ENCODE results near the gene CFAP91. TPM values are rescaled to one million over a fixed set of nuclear protein-coding genes. Genes with fewer than 3 reads are reported as not detected.
"Not testable (repeated sequence)": the region's sequence is repeated elsewhere in the genome, so short reads cannot be mapped to it uniquely, and the experiment has no call there.

CFAP91 gene
- total RNA-seq, 1 donor from 2014 or later: not detected

DNA sequence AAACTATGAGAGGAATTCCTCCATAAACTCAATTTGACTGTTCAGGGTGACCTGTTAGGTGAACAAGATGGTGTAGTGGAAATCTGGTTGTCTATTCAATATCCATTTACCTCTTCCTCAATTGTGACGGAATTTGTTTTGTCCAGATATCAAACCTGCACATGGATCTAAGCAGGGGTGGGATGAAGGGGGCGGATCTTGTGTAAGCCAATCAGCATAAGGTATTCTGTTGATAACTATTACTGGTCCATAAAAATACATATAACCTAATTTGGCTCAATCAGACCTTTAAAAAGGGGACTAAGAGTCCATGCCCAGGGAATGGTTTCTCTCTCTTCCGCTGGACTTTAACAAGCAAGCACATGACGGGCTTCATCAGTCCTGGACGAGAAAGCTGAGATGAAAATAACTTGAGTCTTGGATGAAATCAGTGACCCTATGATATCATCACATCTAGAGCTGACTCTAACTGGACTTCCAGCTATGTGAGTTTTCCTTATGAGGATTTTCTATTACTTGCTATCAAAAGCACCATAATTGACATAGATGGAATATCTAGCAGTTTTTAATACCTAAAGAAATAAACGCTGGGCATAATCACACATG lies 36.8 kb upstream of the CFAP91 start:
- Mint-ChIP-seq H3K4me1 (ENCODE audit: low read depth) (peaks cover 8% of the 10 kb centered on the region), H3K9me3 (no peaks in the 10 kb centered on the region)
- intact Hi-C loops (cut with micrococcal nuclease): no loop called here

DNA sequence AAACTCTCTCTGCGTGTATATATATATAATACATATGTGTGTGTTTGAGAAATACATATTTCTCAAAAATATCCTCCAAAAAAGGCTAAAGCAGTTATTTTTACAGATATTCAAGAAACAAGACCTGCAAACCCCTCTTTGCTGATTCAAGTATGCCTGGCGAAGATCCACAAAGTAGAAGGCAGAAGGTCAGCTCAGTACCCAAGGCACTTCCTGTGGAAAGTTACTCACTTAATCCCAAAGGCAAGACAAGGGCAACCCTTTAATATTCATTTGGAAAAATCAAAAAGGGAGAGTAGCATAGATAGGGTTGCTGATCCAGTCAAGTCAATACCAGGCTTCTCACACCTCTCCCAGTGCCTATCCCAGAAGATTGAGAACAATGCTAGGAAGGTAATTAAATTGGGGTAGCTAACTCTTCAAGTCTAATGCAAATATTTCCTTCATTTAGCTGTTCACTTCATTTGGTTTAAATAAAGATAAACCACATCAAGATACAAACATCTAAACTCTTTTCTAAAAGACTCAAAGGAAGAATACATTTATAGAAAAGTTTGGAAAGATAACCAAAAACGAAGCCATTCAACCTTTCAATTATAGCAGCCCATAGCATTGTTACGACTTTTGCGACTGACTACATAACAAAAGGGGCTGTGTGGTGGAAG lies 32.8 kb upstream of the CFAP91 start:
- H3K9me3 Mint-ChIP-seq: no peaks in the 10 kb centered on the region
- no peak overlapping the region for H3K27ac Mint-ChIP-seq
- no peaks in the 10 kb centered on the region for H3K27me3 Mint-ChIP-seq (ENCODE audit: low read depth)
- no peak for DNase-seq (ENCODE audit: low spot score)
- peaks cover 17% of the 10 kb centered on the region for H3K4me1 Mint-ChIP-seq (ENCODE audit: low read depth)
- H3K4me3 Mint-ChIP-seq (ENCODE audit: low read depth): no peak overlapping the region
- peaks cover 57% of the 10 kb centered on the region for H3K36me3 Mint-ChIP-seq (ENCODE audit: low read depth)
- intact Hi-C loops (cut with micrococcal nuclease): loop anchor here (10.0 kb wide), 1 partner anchor 425 kb away; the partner anchor contains the start of gene GSK3B

More for the DNA sequence above, 36.8 kb upstream of the CFAP91 start:
- Mint-ChIP-seq H3K36me3 (ENCODE audit: low read depth) (peaks cover 36% of the 10 kb centered on the region), H3K4me3 (ENCODE audit: low read depth) (no peak overlapping the region), H3K27ac (no peak overlapping the region), H3K27me3 (ENCODE audit: low read depth) (no peaks in the 10 kb centered on the region)
- DNase-seq (ENCODE audit: low spot score): no peak

DNA sequence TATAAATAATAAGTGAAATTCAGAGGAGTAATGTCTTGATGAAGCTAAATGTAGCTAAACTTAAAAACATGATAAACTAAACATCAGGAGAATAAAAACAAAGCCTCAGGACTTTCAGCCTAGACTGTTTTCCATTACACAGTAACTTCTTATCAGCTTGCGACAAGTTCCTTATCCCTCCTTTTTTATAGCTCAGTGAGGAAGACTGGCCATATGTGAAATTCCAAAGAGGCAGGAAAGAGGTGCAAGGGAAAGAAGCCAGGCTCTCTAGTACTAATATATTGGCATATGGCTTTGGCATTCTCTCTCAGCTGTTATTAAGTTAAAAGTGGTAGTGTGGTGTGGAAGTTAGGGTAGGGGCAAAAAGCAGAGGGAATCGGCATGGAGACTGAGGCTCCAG lies 30.0 kb upstream of the CFAP91 start:
- intact Hi-C loops (cut with micrococcal nuclease): loop anchor here (10.0 kb wide), 1 partner anchor 422 kb away; the partner anchor contains the start of gene GSK3B
- Mint-ChIP-seq H3K27me3 (ENCODE audit: low read depth) (no peaks in the 10 kb centered on the region), H3K36me3 (ENCODE audit: low read depth) (peaks cover 58% of the 10 kb centered on the region), H3K27ac (no peak overlapping the region), H3K4me3 (ENCODE audit: low read depth) (no peak overlapping the region), H3K4me1 (ENCODE audit: low read depth) (peaks cover 38% of the 10 kb centered on the region), H3K9me3 (no peaks in the 10 kb centered on the region)
- no peak for DNase-seq (ENCODE audit: low spot score)

DNA sequence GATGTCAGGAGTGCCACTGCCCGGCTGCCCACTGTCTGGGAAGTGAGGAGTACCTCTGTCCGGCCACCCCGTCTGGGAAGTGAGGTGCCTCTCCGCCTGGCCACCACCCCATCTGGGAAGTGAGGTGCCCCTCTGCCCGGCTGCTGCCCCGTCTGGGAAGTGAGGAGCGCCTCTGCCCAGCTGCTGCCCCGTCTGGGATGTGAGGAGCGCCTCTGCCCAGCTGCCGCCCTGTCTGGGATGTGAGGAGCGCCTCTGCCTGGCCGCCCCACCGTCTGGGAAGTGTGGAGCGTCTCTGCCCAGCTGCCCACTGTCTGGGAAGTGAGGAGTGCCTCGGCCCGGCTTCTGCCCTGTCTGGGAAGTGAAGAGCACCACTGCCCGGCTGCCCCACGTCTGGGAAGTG lies 28.9 kb upstream of the CFAP91 start:
- intact Hi-C loops (cut with micrococcal nuclease): loop anchor here (10.0 kb wide), 1 partner anchor 421 kb away; the partner anchor contains the start of gene GSK3B
- Mint-ChIP-seq H3K4me1 (ENCODE audit: low read depth) (peaks cover 38% of the 10 kb centered on the region), H3K36me3 (ENCODE audit: low read depth) (peaks cover 57% of the 10 kb centered on the region), H3K4me3 (ENCODE audit: low read depth) (no peak overlapping the region), H3K27me3 (ENCODE audit: low read depth) (no peaks in the 10 kb centered on the region), H3K9me3 (no peaks in the 10 kb centered on the region), H3K27ac (no peak overlapping the region)
- DNase-seq (ENCODE audit: low spot score): no peak

DNA sequence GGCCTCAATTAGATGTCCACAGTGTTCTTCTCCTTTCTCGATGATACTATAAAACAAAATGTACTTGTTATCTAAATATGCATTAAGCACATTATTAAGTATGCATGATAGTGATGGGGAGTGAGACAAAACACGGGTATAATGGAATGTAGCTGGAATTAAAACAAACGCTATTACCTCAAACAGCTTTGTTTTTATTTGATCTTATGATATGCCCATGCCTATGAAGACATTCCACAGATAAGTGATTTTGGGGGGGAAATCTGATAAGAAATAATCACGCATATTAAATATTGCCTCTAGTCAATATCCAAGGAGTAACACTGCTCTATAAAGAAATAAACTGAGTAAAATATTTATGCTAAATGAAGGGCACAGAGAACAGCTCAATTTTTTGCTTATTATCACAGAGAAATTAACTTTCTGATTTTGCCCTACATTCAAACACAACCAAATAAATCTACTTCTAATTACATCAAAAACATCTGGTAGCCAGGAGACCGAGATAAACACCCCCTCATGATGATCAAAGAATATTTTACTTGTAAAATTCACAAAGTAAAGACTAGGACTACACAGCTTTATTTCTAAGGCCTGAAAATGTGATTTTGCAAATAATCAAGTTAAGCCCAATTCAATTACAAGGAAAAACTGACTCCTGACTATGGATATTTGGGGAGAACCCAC lies 27.5 kb upstream of the CFAP91 start:
- Mint-ChIP-seq H3K27me3 (ENCODE audit: low read depth) (no peaks in the 10 kb centered on the region), H3K4me1 (ENCODE audit: low read depth) (peaks cover 40% of the 10 kb centered on the region), H3K27ac (peak overlapping the region; percentile 94), H3K36me3 (ENCODE audit: low read depth) (peaks cover 44% of the 10 kb centered on the region), H3K9me3 (no peaks in the 10 kb centered on the region), H3K4me3 (ENCODE audit: low read depth) (peak overlapping the region; percentile 96)
- intact Hi-C loops (cut with micrococcal nuclease): loop anchor here (5.0 to 10.0 kb wide), 2 partner anchors 98 to 419 kb away; partner anchors contain the start of genes ADPRH and GSK3B
- DNase-seq (ENCODE audit: low spot score): no peak

DNA sequence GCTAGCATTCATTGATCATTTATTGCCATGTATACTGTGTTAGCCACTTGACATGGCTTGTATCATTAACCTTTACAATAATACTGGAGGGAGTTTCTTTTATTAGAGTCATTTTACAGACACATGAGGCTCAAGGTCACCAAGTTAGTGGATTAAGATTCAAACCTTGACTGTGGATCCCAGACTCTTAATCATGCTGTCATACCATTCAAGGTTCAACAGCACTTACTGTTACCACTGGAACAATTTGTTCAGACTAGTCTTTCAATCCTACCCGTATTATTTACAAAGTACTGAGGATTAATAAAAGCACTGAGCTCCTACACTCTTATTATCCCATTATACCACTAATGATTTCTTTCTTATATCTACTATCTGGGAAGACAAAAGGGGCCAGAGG lies 26.8 kb upstream of the CFAP91 start:
- intact Hi-C loops (cut with micrococcal nuclease): loop anchor here (2.0 to 10.0 kb wide), 4 partner anchors 99 to 435 kb away; partner anchors contain the start of genes ADPRH, B4GALT4, CD80 and GSK3B
- no peaks in the 10 kb centered on the region for H3K27me3 Mint-ChIP-seq (ENCODE audit: low read depth)
- no peaks in the 10 kb centered on the region for H3K9me3 Mint-ChIP-seq
- peaks cover 38% of the 10 kb centered on the region for H3K36me3 Mint-ChIP-seq (ENCODE audit: low read depth)
- peaks cover 38% of the 10 kb centered on the region for H3K4me1 Mint-ChIP-seq (ENCODE audit: low read depth)
- H3K27ac Mint-ChIP-seq: peak overlapping the region; percentile 94
- peak overlapping the region; percentile 96 for H3K4me3 Mint-ChIP-seq (ENCODE audit: low read depth)
- no peak for DNase-seq (ENCODE audit: low spot score)

DNA sequence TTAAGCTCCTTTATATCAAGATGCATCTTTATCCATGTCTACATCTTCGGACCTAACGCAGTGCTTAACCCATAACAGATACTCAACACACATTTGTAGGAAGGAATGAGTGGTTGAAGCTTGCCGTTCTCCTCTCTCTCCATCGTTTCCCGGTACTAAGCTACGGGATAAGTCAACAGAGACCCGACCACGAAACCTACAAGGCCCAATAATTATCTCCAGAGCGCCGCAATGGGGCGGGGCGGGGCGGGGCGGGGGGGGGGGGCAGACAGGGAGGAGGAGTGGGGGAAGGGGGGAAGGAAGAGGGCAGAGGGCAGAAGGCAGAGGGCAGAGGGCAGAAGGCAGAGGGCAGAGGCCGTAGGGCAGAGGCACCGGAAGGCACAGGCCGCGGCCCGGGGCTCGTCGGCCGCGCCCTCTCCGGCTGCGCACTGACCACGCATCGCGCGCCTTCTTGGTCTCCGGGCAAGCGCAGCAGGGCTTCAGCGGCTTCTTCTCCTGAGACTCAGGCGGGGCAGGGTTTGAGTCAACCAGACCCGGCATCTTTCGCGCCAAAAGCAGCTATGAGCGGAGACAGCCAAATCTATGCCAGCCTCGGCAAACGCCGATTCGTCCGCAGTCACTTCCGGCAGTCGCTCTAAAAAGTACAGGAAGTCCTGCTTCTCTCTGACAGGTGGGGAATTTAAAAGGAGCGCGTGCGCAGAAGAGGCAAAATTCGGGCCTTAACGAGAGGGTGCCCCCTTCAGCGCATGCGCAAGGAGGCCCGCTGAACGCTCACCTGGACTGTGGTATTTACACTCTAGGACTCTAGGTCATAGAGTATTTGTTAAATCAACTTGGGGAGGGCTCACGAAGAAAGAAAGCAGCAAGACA lies 25.8 kb upstream of the CFAP91 start, which contains the start of gene COX17:
Gene COX17 (minus strand): TSS at position 636 of the 870 bp plus-strand sequence. CDS start 96 bp downstream, at position 540.
- no peaks in the 10 kb centered on the region for H3K9me3 Mint-ChIP-seq
- DNase-seq (ENCODE audit: low spot score): peak; percentile 96
- peaks cover 29% of the 10 kb centered on the region for H3K36me3 Mint-ChIP-seq (ENCODE audit: low read depth)
- intact Hi-C loops (cut with micrococcal nuclease): loop anchor here (1.0 to 10.0 kb wide), 10 partner anchors 23 to 436 kb away; partner anchors contain the start of genes ADPRH, B4GALT4, CD80 and GSK3B
- H3K4me1 Mint-ChIP-seq (ENCODE audit: low read depth): peaks cover 36% of the 10 kb centered on the region
- H3K4me3 Mint-ChIP-seq (ENCODE audit: low read depth): peak within 1 kb of the TSS; percentile 96
- peak within 1 kb of the TSS; percentile 94 for H3K27ac Mint-ChIP-seq
- no peaks in the 10 kb centered on the region for H3K27me3 Mint-ChIP-seq (ENCODE audit: low read depth)

DNA sequence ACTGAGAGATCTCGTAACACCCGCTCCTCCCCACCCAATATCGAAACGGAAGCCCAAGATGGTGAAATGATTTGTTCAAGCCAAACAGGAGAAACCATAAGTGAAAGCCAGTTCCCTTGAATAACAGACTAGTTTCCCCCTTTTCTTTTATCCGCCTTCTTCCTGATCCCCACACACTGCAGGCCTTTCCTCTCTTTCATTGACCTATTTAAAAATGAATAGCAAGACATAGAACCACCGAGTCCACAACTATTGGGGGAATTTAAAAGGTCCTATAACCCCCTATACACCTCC lies 25.2 kb upstream of the CFAP91 start:
- H3K27ac Mint-ChIP-seq: peak overlapping the region; percentile 94
- peak overlapping the region; percentile 96 for H3K4me3 Mint-ChIP-seq (ENCODE audit: low read depth)
- H3K27me3 Mint-ChIP-seq (ENCODE audit: low read depth): no peaks in the 10 kb centered on the region
- H3K9me3 Mint-ChIP-seq: no peaks in the 10 kb centered on the region
- DNase-seq (ENCODE audit: low spot score): no peak
- intact Hi-C loops (cut with micrococcal nuclease): loop anchor here (1.0 to 10.0 kb wide), 10 partner anchors 23 to 437 kb away; partner anchors contain the start of genes ADPRH, B4GALT4, CD80 and GSK3B
- H3K4me1 Mint-ChIP-seq (ENCODE audit: low read depth): peaks cover 33% of the 10 kb centered on the region
- H3K36me3 Mint-ChIP-seq (ENCODE audit: low read depth): peaks cover 25% of the 10 kb centered on the region

DNA sequence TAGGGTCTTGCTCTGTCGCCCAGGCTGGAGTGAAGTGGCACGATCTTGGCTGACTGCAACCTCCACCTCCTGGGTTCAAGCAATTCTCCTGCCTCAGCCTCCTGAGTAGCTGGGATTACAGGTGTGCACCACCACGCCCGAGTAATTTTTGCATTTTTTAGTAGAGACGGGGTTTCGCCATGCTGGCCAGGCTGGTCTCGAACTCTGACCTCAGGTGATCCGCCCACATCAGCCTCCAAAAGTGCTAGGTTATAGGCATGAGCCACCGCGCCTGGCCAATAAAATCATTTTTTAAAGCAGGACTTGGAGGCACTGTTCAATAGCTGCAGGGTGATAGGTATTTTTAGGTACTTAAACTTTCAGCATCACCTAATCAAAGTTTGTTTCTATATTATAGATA lies 24.6 kb upstream of the CFAP91 start:
- not testable (repeated sequence) for H3K27me3 Mint-ChIP-seq (ENCODE audit: low read depth); H3K4me3 Mint-ChIP-seq (ENCODE audit: low read depth); H3K9me3 Mint-ChIP-seq; H3K27ac Mint-ChIP-seq; DNase-seq (ENCODE audit: low spot score)
- intact Hi-C loops (cut with micrococcal nuclease): loop anchor here (5.0 to 10.0 kb wide), 2 partner anchors 101 to 417 kb away; partner anchors contain the start of genes ADPRH and GSK3B
- H3K36me3 Mint-ChIP-seq (ENCODE audit: low read depth): peaks cover 20% of the 10 kb centered on the region
- H3K4me1 Mint-ChIP-seq (ENCODE audit: low read depth): peaks cover 29% of the 10 kb centered on the region

DNA sequence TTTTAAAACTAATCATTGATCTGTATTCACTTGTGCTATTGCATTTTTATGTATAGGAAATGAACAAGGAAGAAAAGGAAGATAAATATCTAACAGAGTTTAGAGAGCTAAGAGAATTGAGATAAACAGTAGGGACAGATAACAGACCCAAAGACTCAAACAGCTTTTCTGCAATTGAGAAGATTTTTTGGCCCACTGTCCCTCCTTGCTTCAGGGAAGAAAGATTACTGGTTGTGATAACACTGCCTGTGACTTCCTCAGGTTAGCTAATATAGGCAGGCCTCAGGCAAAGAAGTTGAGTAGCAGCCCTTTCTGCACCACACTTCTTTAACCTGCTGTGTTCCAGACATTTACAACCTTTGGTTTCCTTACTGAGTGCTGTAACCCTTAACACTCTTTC lies 22.9 kb upstream of the CFAP91 start:
- intact Hi-C loops (cut with micrococcal nuclease): loop anchor here (5.0 to 10.0 kb wide), 4 partner anchors 103 to 535 kb away; partner anchors contain the start of genes ADPRH, GSK3B and TEX55
- peaks cover 14% of the 10 kb centered on the region for H3K36me3 Mint-ChIP-seq (ENCODE audit: low read depth)
- H3K4me3 Mint-ChIP-seq (ENCODE audit: low read depth): no peak overlapping the region
- H3K27me3 Mint-ChIP-seq (ENCODE audit: low read depth): no peaks in the 10 kb centered on the region
- H3K27ac Mint-ChIP-seq: no peak overlapping the region
- H3K9me3 Mint-ChIP-seq: no peaks in the 10 kb centered on the region
- H3K4me1 Mint-ChIP-seq (ENCODE audit: low read depth): peaks cover 28% of the 10 kb centered on the region
- DNase-seq (ENCODE audit: low spot score): no peak

DNA sequence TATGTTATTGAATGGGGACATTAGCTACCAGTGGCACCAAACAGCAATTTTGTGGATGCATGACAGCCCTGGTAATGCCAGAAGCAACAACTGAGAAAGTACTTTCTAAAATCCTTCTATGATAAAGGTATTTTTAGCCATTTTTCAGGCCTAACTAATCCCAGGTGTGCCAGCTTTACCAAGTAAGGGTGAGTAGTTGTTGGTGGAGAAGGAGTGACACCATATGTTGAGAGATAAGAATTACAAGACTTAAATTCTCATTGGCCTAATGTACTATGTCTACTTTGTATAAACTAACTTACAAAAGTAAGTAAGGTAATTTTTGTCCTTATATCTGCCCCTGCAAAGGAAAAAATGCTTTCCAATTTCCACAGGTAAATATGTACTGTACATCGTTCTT lies 21.5 kb upstream of the CFAP91 start:
- no peak for DNase-seq (ENCODE audit: low spot score)
- Mint-ChIP-seq H3K4me3 (ENCODE audit: low read depth) (no peak overlapping the region), H3K36me3 (ENCODE audit: low read depth) (peaks cover 4% of the 10 kb centered on the region), H3K27ac (no peak overlapping the region), H3K27me3 (ENCODE audit: low read depth) (no peaks in the 10 kb centered on the region), H3K4me1 (ENCODE audit: low read depth) (peaks cover 14% of the 10 kb centered on the region), H3K9me3 (no peaks in the 10 kb centered on the region)
- intact Hi-C loops (cut with micrococcal nuclease): loop anchor here (1.0 to 10.0 kb wide), 3 partner anchors 404 to 799 kb away; partner anchors contain the start of gene TEX55

DNA sequence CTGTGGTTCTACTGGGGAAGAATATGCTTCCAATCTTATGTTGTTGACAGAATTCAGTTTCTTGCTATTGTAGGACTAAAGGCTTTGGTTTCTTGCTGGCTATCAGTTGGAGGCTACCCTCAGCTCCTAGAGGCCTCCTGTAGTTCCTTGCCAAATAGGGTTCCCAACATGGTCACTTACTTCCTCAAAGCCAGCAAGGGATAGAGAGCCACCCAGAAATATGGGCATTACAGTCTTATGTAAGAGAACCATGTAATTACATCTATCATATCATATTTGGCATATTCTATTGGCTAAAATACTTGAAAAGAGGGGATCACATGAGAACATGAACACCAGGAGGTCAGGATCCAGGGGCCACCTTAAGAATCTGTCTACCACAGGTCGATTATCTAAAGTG lies 19.4 kb upstream of the CFAP91 start:
- Mint-ChIP-seq H3K9me3 (peaks cover 3% of the 10 kb centered on the region), H3K27me3 (ENCODE audit: low read depth) (peaks cover 8% of the 10 kb centered on the region), H3K36me3 (ENCODE audit: low read depth) (no peaks in the 10 kb centered on the region), H3K27ac (no peak overlapping the region), H3K4me1 (ENCODE audit: low read depth) (peaks cover 4% of the 10 kb centered on the region), H3K4me3 (ENCODE audit: low read depth) (no peak overlapping the region)
- DNase-seq (ENCODE audit: low spot score): no peak
- intact Hi-C loops (cut with micrococcal nuclease): loop anchor here (5.0 to 10.0 kb wide), 2 partner anchors 406 to 539 kb away; partner anchors contain the start of gene TEX55
